NOMO-1 (cell line): ENCODE data around the gene TMED3.

Experiments used
- DNase-seq, 2 experiments: peaks; one replicate each; lab custom pipeline; 2025; ENCODE audit not compliant: unreplicated experiment in 2 of 2; lab: John Stamatoyannopoulos, UW

TMED3 gene

GRCh38 chr15:79372428-79372827 lies 61.5 kb downstream of the TMED3 start:
- no peak for DNase-seq
